ENCODE measurements around the gene HOXB9. TPM values are rescaled to one million over a fixed set of nuclear protein-coding genes. Genes with fewer than 3 reads are reported as not detected.
A peak's percentile ranks its signal among the peaks of the same experiment; 100 is the strongest.

The HOXB9 gene
- total RNA-seq, 1 donor from 2014 or later, result 0.58 TPM

GRCh38 chr17:48612854-48613691 lies 13.1 kb downstream of the HOXB9 start:
- DNase-seq (ENCODE audit: low spot score), result no peak

- no peak for DNase-seq (ENCODE audit: low spot score)
These were observed 13.7 kb downstream of the HOXB9 start for GRCh38 chr17:48612456-48612853.

GRCh38 chr17:48611681-48612455 lies 14.3 kb downstream of the HOXB9 start:
- no peak for DNase-seq (ENCODE audit: low spot score)

- DNase-seq (ENCODE audit: low spot score), result no peak
These were observed 14.9 kb downstream of the HOXB9 start for GRCh38 chr17:48611213-48611612.

GRCh38 chr17:48610282-48611211 lies 15.6 kb downstream of the HOXB9 start, which contains the start of gene HOXB7:
TSS of gene HOXB7 (minus strand) at chr17:48611017. CDS start at chr17:48610918, 99 bp downstream.
- no peak for DNase-seq (ENCODE audit: low spot score)

- no peak for DNase-seq (ENCODE audit: low spot score)
These were observed 16.3 kb downstream of the HOXB9 start for GRCh38 chr17:48609759-48610281.

- no peak for DNase-seq (ENCODE audit: low spot score)
These were observed 17.1 kb downstream of the HOXB9 start for GRCh38 chr17:48609033-48609432.

GRCh38 chr17:48608494-48608834 lies 17.7 kb downstream of the HOXB9 start:
- DNase-seq (ENCODE audit: low spot score), result no peak

- DNase-seq (ENCODE audit: low spot score), result no peak
These were observed 19.1 kb downstream of the HOXB9 start for GRCh38 chr17:48606892-48607614.

GRCh38 chr17:48605991-48606891 lies 19.9 kb downstream of the HOXB9 start:
- DNase-seq (ENCODE audit: low spot score), result no peak

GRCh38 chr17:48605409-48605919 lies 20.7 kb downstream of the HOXB9 start:
- DNase-seq (ENCODE audit: low spot score), result no peak

- no peak for DNase-seq (ENCODE audit: low spot score)
These were observed 21.3 kb downstream of the HOXB9 start, which contains the start of gene HOXB6 for GRCh38 chr17:48604770-48605329. TSS of gene HOXB6 (minus strand) at chr17:48604986. CDS start at chr17:48598150, 6,836 bp downstream.

- peak; percentile 89 for DNase-seq (ENCODE audit: low spot score)
These were observed 22.0 kb downstream of the HOXB9 start for GRCh38 chr17:48603959-48604769.

- no peak for DNase-seq (ENCODE audit: low spot score)
These were observed 24.4 kb downstream of the HOXB9 start for GRCh38 chr17:48601539-48602425.

GRCh38 chr17:48601207-48601538 lies 25.0 kb downstream of the HOXB9 start:
- no peak for DNase-seq (ENCODE audit: low spot score)

GRCh38 chr17:48600244-48601098 lies 25.7 kb downstream of the HOXB9 start:
- no peak for DNase-seq (ENCODE audit: low spot score)
